HCT116 (cell line): ENCODE data around the gene ARHGEF10L.

Source experiments
- EZH2phosphoT487 ChIP-seq: fragments of 200-600 bp; IDR thresholded peaks from 2 replicates; pipeline ENCODE4 v1.6.1; 2018; ENCODE audit warnings: antibody characterized with exemption, borderline replicate concordance
- TF ChIP-seq, protein P1 (sequence below), 3 experiments: fragments of 200-600 bp in 1 of 3; sonication (generic) in 1 of 3; IDR thresholded peaks in 2 of 3; conservative IDR thresholded peaks in 1 of 3; 2 replicates each; pipeline ENCODE4 v1.5.1; 2012 to 2017; ENCODE audit warnings: low read depth in 2 of 3, low read length in 2 of 3, antibody characterized with exemption in 1 of 3, borderline replicate concordance in 1 of 3, control low read depth in 1 of 3, mild to moderate bottlenecking in 1 of 3, mixed read lengths in 1 of 3, mixed run types in 1 of 3, moderate library complexity in 1 of 3; ENCODE audit not compliant: insufficient read depth in 1 of 3
- TF ChIP-seq, protein P2 (sequence below): IDR thresholded peaks from 2 replicates; pipeline ENCODE4 v1.6.1; 2011; ENCODE audit warnings: mild to moderate bottlenecking, low read length, moderate library complexity; ENCODE audit not compliant: insufficient replicate concordance; ENCODE audit errors: extremely low read depth

DNA sequence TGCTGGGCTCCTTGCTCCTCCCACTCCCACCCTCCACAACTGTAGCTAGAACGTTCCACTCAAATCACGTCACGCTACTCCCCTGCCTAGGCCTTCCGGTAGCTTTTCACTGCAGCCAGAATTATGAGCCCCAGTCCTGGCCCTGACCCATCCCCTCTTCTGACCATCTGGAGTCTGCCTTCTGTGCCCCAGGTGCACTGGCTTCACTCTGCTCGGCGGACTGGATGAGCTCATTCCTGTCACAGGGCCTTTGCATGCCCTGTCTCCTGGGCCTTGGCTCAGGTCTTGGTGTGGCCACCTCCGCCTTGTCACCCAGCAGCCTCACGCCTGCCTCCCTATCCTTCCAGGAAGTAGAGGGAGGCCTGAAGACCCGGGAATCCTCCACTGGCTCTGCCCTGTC is 153.1 kb downstream of the ARHGEF10L start:
- TF ChIP-seq, protein P1, sequence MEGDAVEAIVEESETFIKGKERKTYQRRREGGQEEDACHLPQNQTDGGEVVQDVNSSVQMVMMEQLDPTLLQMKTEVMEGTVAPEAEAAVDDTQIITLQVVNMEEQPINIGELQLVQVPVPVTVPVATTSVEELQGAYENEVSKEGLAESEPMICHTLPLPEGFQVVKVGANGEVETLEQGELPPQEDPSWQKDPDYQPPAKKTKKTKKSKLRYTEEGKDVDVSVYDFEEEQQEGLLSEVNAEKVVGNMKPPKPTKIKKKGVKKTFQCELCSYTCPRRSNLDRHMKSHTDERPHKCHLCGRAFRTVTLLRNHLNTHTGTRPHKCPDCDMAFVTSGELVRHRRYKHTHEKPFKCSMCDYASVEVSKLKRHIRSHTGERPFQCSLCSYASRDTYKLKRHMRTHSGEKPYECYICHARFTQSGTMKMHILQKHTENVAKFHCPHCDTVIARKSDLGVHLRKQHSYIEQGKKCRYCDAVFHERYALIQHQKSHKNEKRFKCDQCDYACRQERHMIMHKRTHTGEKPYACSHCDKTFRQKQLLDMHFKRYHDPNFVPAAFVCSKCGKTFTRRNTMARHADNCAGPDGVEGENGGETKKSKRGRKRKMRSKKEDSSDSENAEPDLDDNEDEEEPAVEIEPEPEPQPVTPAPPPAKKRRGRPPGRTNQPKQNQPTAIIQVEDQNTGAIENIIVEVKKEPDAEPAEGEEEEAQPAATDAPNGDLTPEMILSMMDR (IDR thresholded peaks at IDR 0.05 in 2 of 3, conservative IDR thresholded peaks at IDR 0.05 in 1 of 3; ENCODE audit: borderline replicate concordance in 1 of 3, insufficient read depth in 1 of 3, low read depth in 2 of 3, low read length in 2 of 3), result no peak
- TF ChIP-seq, protein P2, sequence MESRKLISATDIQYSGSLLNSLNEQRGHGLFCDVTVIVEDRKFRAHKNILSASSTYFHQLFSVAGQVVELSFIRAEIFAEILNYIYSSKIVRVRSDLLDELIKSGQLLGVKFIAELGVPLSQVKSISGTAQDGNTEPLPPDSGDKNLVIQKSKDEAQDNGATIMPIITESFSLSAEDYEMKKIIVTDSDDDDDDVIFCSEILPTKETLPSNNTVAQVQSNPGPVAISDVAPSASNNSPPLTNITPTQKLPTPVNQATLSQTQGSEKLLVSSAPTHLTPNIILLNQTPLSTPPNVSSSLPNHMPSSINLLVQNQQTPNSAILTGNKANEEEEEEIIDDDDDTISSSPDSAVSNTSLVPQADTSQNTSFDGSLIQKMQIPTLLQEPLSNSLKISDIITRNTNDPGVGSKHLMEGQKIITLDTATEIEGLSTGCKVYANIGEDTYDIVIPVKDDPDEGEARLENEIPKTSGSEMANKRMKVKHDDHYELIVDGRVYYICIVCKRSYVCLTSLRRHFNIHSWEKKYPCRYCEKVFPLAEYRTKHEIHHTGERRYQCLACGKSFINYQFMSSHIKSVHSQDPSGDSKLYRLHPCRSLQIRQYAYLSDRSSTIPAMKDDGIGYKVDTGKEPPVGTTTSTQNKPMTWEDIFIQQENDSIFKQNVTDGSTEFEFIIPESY, result no peak
- TF ChIP-seq EZH2phosphoT487, result no peak
